Kidney (tissue), 14 donors: ENCODE results near the gene ZNF644. TPM values are rescaled to one million over a fixed set of nuclear protein-coding genes. Genes with fewer than 3 reads are reported as not detected.

ENCODE experiments used
- DNase-seq, 5 donors: peaks; one replicate each; pipeline ENCODE4 v3.0.0-alpha.2; 2013 to 2020
- FAIRE-seq: peaks from 2 replicates; lab custom pipeline; 2012; peaks lifted over from hg19 to GRCh38; lab: Jason Lieb, UNC
- H3K27ac ChIP-seq, 2 donors: one replicate each; pipeline ENCODE4 v1.7.0; 2013; ENCODE audit warnings: low read depth in 2 of 2, low read length in 2 of 2, inconsistent platforms in 1 of 2
- H3K27me3 ChIP-seq: one replicate; pipeline ENCODE4 v1.7.1; 2013; ENCODE audit warnings: low read length, inconsistent platforms; ENCODE audit not compliant: control insufficient read depth, insufficient read depth
- H3K36me3 ChIP-seq, 3 donors: one replicate each; pipeline versions ENCODE4 v1.7.0 to v1.7.1; 2013; ENCODE audit warnings: low read length in 3 of 3, control low read depth in 1 of 3, inconsistent platforms in 1 of 3; ENCODE audit not compliant: insufficient read depth in 3 of 3, control insufficient read depth in 2 of 3
- H3K4me1 ChIP-seq, 3 donors: one replicate each; pipeline versions ENCODE4 v1.7.0 to v1.7.1; 2013; ENCODE audit warnings: low read length in 3 of 3, inconsistent platforms in 1 of 3, low read depth in 1 of 3; ENCODE audit not compliant: control insufficient read depth in 2 of 3, insufficient read depth in 2 of 3
- H3K4me3 ChIP-seq, 3 donors: one replicate each; pipeline versions ENCODE4 v1.7.0 to v1.8.1; 2013; ENCODE audit warnings: low read length in 3 of 3, control low read depth in 1 of 3, inconsistent platforms in 1 of 3
- H3K9ac ChIP-seq, 3 donors: one replicate each; pipeline versions ENCODE4 v1.7.0 to v1.7.1; 2013; ENCODE audit warnings: low read length in 3 of 3, control low read depth in 1 of 3, inconsistent platforms in 1 of 3
- H3K9me3 ChIP-seq, 3 donors: one replicate each; pipeline versions ENCODE4 v1.7.0 to v1.7.1; 2013; ENCODE audit warnings: low read length in 3 of 3, control low read depth in 1 of 3, inconsistent platforms in 1 of 3; ENCODE audit not compliant: control insufficient read depth in 2 of 3, insufficient read depth in 1 of 3
- CTCF ChIP-seq: IDR thresholded peaks from 3 replicates; pipeline ENCODE4 v1.5.1; 2012; ENCODE audit warnings: mild to moderate bottlenecking, moderate library complexity, borderline replicate concordance; ENCODE audit not compliant: insufficient read depth; ENCODE audit errors: extremely low read depth
- intact Hi-C: fragments of 100-400 bp; cut with DNase I; formaldehyde crosslinking; loops from one replicate; pipeline ENCODE4 v1.11.1; 2022
- polyA plus RNA-seq: library from polyadenylated mRNA; stranded (reverse); fragments of 350-450 nt; fragmentation: Illumina TruSeq; extraction: RNeasy Lipid Tissue Mini Kit (QIAGEN cat#74804); gene quantifications from one replicate; pipeline ENCODE4 v1.2.3, GENCODE V29; 2014; ENCODE audit warnings: low read depth, low replicate concordance; ENCODE audit not compliant: insufficient read depth
- total RNA-seq: library from RNA; stranded (reverse); fragmentation: NEBNext Ultra II Directional; extraction: Animal tissue kit (Norgen Biotek cat#: 25700); gene quantifications from one replicate; pipeline ENCODE4 v1.2.1, GENCODE V29; 2021
- donor health status: control.
- donor health status: control.
- donor health status: control.
- donor health status: control.
- donor health status: control.
- donor health status: DM: yes; HTN: yes; CAD: no.
- donor health status: Normal renal cell carcinoma (clear cell type).

ZNF644 gene
- total and polyA plus RNA-seq, 2 donors from 2014 or later, result 10.5 to 60.4 TPM

GRCh38 chr1:90994461-90994860, 27.4 kb downstream of the ZNF644 start:
- Histone ChIP-seq H3K27me3 (no peaks in the 10 kb centered on the region), H3K4me3 (no peak overlapping the region), H3K36me3 (no peaks in the 10 kb centered on the region), H3K27ac (no peak overlapping the region), H3K4me1 (peaks cover 0 to 3% (median 0%) of the 10 kb centered on the region in 3 donors), H3K9ac (no peak overlapping the region), H3K9me3 (no peaks in the 10 kb centered on the region)
- FAIRE-seq (no peak), DNase-seq (no peak)
- no peak for TF ChIP-seq CTCF
- intact Hi-C loops, result no loop called here

GRCh38 chr1:90993245-90993644, 28.6 kb downstream of the ZNF644 start:
- intact Hi-C loops, result no loop called here
- FAIRE-seq (no peak), DNase-seq (no peak)
- Histone ChIP-seq H3K27me3 (no peaks in the 10 kb centered on the region), H3K9ac (no peak overlapping the region), H3K4me1 (peaks cover 0 to 3% (median 0%) of the 10 kb centered on the region in 3 donors), H3K36me3 (no peaks in the 10 kb centered on the region), H3K4me3 (no peak overlapping the region), H3K9me3 (peaks cover 0 to 5% (median 0%) of the 10 kb centered on the region in 3 donors), H3K27ac (no peak overlapping the region)
- no peak for TF ChIP-seq CTCF

- no peak for DNase-seq
- Histone ChIP-seq H3K9me3 (peaks cover 0 to 11% (median 0%) of the 10 kb centered on the region in 3 donors), H3K4me1 (peaks cover 0 to 3% (median 0%) of the 10 kb centered on the region in 3 donors), H3K36me3 (no peaks in the 10 kb centered on the region), H3K9ac (no peak overlapping the region), H3K27me3 (no peaks in the 10 kb centered on the region), H3K27ac (no peak overlapping the region), H3K4me3 (no peak overlapping the region)
- no peak for FAIRE-seq
- intact Hi-C loops, result no loop called here
- no peak for TF ChIP-seq CTCF
Measured at GRCh38 chr1:90990779-90991178, 31.1 kb downstream of the ZNF644 start.

GRCh38 chr1:90989990-90990389, 31.8 kb downstream of the ZNF644 start:
- intact Hi-C loops, result no loop called here
- FAIRE-seq, result no peak

More at GRCh38 chr1:90989990-90990389, 31.8 kb downstream of the ZNF644 start:
- Histone ChIP-seq H3K36me3 (no peaks in the 10 kb centered on the region), H3K27ac (no peak overlapping the region), H3K4me3 (no peak overlapping the region), H3K27me3 (no peaks in the 10 kb centered on the region), H3K4me1 (peaks cover 0 to 3% (median 0%) of the 10 kb centered on the region in 3 donors), H3K9ac (no peak overlapping the region), H3K9me3 (peaks cover 0 to 11% (median 0%) of the 10 kb centered on the region in 3 donors)
- TF ChIP-seq CTCF, result no peak
- DNase-seq, result no peak
